ENCODE measurements around the gene CNN2.

CNN2 gene

DNA sequence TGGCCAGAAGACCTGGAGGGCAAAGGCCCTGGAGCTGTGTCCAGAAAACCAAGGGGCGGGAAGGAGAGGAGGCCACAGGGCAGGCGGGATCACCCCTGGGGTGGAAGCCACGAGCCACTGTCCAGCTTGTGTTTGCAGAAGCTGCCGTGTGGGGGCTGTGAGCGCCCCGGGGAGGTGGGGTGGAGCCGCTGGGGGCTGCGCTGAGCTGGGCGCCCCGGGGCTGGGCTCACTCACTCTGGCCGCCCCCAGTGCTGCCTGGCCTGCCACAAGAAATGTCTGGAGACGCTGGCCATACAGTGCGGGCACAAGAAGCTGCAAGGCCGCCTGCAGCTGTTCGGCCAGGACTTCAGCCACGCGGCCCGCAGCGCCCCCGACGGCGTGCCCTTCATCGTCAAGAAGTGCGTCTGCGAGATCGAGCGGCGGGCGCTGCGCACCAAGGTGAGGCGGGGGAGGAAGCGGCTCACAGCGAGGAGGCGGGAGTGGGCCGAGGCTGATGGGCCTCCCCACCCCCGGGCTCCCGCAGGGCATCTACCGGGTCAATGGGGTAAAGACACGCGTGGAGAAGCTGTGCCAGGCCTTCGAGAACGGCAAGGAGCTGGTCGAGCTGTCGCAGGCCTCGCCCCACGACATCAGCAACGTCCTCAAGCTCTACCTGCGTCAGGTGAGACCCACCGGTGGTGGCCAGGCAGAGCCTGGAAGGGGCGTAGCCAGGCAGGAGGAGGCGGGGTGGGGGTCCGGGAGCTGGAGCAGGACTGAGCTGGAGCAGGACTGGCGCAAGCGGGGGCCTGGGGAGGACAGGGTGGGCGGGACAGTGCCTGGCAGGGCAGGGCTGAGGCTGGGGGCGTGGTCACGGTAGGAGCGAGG, 55.1 kb downstream of the CNN2 start:
- Histone ChIP-seq H2AK5ac (ENCODE audit: low read length) (no peak overlapping the region), H4K5ac (ENCODE audit: low read length) (no peak overlapping the region), H3K36me3 (ENCODE audit: control insufficient read depth, insufficient read depth, low read length) (peaks cover 2% of the 10 kb centered on the region), H3K27ac (ENCODE audit: low read depth, low read length) (no peak overlapping the region), H2BK5ac (ENCODE audit: low read length) (no peak overlapping the region), H3K27me3 (ENCODE audit: insufficient read depth, low read length, poor library complexity) (no peaks in the 10 kb centered on the region), H3K4me3 (ENCODE audit: low read length) (no peak overlapping the region), H3K79me1 (ENCODE audit: low read length) (no peaks in the 10 kb centered on the region), H3K4me1 (ENCODE audit: control insufficient read depth, low read depth, low read length) (no peaks in the 10 kb centered on the region), H3K4me2 (ENCODE audit: low read length) (peak overlapping the region; percentile 46), H3K56ac (ENCODE audit: low read length) (peak overlapping the region; percentile 85), H3K23ac (ENCODE audit: low read length) (no peak overlapping the region), H3K79me2 (ENCODE audit: control insufficient read depth, insufficient read depth, low read length) (no peaks in the 10 kb centered on the region), H2BK120ac (ENCODE audit: low read depth, low read length) (no peak overlapping the region), H4K8ac (ENCODE audit: low read depth, low read length) (no peak overlapping the region), H3K4ac (ENCODE audit: low read depth, low read length) (no peak overlapping the region), H3K18ac (ENCODE audit: low read length) (no peak overlapping the region), H2BK15ac (replicated peaks; ENCODE audit: low read depth) (no peak overlapping the region), H3K9ac (ENCODE audit: low read length) (peak overlapping the region; percentile 55)
- no CpG with 5 or more reads among the region's 58 CpGs for WGBS (ENCODE audit: extremely low coverage, insufficient coverage, low lambda C conversion rate)
- DNase-seq, result peak; percentile 35

DNA sequence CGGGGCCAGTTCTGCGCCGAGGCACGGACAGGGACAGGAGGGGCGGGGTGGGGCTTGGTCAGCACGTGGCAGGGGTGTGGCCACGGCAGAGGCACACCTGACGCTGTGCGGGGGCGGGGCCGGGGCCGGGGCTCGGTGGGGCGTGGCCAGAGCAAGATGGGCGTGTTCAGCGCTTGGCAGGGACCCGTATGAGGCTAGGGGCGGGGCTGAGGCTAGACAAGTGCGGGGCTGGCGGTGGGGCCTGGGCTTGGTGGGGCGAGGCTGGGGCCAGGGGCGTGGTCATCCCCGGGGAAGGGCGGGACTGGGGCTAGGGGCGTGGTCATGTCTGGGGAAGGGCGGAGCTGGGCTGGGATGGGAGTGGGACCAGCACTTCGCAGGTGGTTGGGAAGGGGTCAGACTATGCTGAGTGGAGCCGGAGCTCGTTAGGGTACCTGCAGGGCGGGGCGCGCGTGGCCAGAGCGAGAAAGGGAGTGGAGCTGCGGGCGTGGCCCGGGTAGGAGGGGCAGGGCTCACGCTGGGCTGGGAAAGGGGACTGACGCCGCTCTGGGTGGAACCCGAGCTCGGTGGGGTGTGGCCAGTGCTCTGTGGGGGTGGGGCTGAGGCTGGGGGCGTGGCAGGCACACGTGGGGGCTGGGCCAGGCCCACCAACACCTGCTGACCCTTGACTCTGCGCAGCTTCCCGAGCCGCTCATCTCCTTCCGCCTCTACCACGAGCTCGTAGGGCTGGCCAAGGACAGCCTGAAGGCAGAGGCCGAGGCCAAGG, 55.9 kb downstream of the CNN2 start:
- Histone ChIP-seq H3K4me3 (ENCODE audit: low read length) (no peak overlapping the region), H3K18ac (ENCODE audit: low read length) (no peak overlapping the region), H3K27me3 (ENCODE audit: insufficient read depth, low read length, poor library complexity) (no peaks in the 10 kb centered on the region), H4K8ac (ENCODE audit: low read depth, low read length) (no peak overlapping the region), H2BK15ac (replicated peaks; ENCODE audit: low read depth) (no peak overlapping the region), H3K23ac (ENCODE audit: low read length) (no peak overlapping the region), H3K36me3 (ENCODE audit: control insufficient read depth, insufficient read depth, low read length) (peaks cover 2% of the 10 kb centered on the region), H3K4me1 (ENCODE audit: control insufficient read depth, low read depth, low read length) (no peaks in the 10 kb centered on the region), H3K79me1 (ENCODE audit: low read length) (no peaks in the 10 kb centered on the region), H3K4ac (ENCODE audit: low read depth, low read length) (no peak overlapping the region), H2AK5ac (ENCODE audit: low read length) (no peak overlapping the region), H2BK120ac (ENCODE audit: low read depth, low read length) (no peak overlapping the region), H3K4me2 (ENCODE audit: low read length) (peak overlapping the region; percentile 79), H4K5ac (ENCODE audit: low read length) (no peak overlapping the region), H3K79me2 (ENCODE audit: control insufficient read depth, insufficient read depth, low read length) (no peaks in the 10 kb centered on the region), H3K56ac (ENCODE audit: low read length) (peak overlapping the region; percentile 89), H3K9ac (ENCODE audit: low read length) (peak overlapping the region; percentile 49), H3K27ac (ENCODE audit: low read depth, low read length) (no peak overlapping the region), H2BK5ac (ENCODE audit: low read length) (no peak overlapping the region)
- DNase-seq, result peak; percentile 96
- no CpG with 5 or more reads among the region's 51 CpGs for WGBS (ENCODE audit: extremely low coverage, insufficient coverage, low lambda C conversion rate)

DNA sequence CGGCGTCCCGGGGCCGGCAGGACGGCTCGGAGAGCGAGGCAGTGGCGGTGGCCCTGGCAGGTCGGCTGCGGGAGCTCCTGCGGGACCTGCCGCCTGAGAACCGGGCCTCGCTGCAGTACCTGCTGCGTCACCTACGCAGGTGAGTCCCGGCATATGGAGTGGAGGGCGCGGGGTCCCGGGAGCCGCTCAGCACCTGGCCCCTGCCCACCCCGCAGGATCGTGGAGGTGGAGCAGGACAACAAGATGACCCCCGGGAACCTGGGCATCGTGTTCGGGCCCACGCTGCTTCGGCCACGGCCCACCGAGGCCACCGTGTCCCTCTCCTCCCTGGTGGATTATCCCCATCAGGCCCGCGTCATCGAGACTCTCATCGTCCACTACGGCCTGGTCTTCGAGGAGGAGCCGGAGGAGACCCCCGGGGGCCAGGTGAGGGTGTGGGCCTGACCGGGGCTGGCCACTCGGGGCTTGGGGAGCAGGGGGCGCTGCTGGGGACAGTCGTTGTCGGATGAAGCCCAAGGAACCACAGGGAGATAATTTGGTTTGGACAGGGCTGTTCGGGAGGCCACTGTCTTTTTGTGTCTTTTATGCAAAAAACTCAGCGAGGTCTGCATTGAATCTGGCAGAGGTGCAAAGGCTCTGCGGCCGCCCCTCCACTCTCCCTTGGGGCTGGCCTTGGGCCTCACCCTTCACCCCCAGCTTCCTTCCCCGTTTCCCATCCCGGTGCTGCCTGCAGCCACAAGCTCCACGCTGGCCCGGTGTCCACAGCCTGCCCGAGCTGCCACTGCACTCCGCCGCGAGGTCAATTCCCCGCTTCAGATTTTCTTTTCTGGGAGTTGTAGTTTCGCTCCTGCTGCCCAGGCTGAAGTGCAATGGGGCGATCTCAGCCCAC, 56.8 kb downstream of the CNN2 start:
- no peaks in the 10 kb centered on the region for H3K79me2 ChIP-seq (ENCODE audit: control insufficient read depth, insufficient read depth, low read length)

DNA sequence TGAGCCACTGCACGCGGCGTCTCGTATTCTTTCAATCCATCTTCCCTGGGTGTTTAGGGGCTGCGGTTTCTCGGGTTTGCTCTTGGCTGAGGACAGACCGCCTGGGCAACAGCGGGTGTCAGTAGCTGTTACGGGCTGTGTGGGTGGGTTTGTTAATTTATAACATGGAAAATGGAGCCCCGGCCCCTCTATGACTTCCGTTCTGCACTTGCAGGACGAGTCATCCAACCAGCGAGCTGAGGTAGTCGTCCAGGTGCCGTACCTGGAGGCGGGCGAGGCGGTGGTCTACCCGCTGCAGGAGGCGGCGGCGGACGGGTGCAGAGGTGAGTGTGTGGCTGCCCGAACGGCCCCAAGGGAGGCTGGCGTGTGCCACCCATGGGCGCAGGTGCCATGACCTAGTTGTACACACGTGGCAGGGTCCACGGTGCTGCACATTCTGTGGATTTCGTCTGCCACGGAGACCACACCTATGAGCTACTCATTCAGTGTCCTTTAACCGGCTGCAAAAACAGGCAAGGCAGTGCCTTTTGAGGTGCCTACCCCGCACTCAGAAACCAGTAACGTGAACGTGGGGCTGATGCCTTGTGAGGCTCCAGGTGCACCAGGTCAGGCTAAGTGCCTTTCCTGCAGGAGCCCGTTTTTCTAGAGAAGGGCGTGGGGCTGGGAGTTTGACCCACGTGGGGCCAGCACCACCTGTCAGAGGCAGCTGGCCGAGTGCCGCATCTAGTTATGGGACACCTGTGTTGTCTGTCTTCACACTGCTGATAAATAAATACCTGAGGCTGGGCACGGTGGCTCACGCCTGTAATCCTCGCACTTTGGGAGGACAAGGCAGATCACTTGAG, 57.8 kb downstream of the CNN2 start:
- H3K4me2 ChIP-seq (ENCODE audit: low read length), result no peak overlapping the region
- H2BK15ac ChIP-seq (replicated peaks; ENCODE audit: low read depth), result no peak overlapping the region
- peaks cover 3% of the 10 kb centered on the region for H3K36me3 ChIP-seq (ENCODE audit: control insufficient read depth, insufficient read depth, low read length)
- no peak overlapping the region for H3K4ac ChIP-seq (ENCODE audit: low read depth, low read length)
- H3K4me1 ChIP-seq (ENCODE audit: control insufficient read depth, low read depth, low read length), result no peaks in the 10 kb centered on the region
- no CpG with 5 or more reads among the region's 43 CpGs for WGBS (ENCODE audit: extremely low coverage, insufficient coverage, low lambda C conversion rate)
- H2BK120ac ChIP-seq (ENCODE audit: low read depth, low read length), result no peak overlapping the region
- no peak overlapping the region for H3K27ac ChIP-seq (ENCODE audit: low read depth, low read length)
- H3K4me3 ChIP-seq (ENCODE audit: low read length), result no peak overlapping the region
- H3K9ac ChIP-seq (ENCODE audit: low read length), result no peak overlapping the region
- no peak for DNase-seq
- H2BK5ac ChIP-seq (ENCODE audit: low read length), result no peak overlapping the region
- no peak overlapping the region for H3K18ac ChIP-seq (ENCODE audit: low read length)
- H3K79me1 ChIP-seq (ENCODE audit: low read length), result no peaks in the 10 kb centered on the region
- no peaks in the 10 kb centered on the region for H3K79me2 ChIP-seq (ENCODE audit: control insufficient read depth, insufficient read depth, low read length)
- H2AK5ac ChIP-seq (ENCODE audit: low read length), result no peak overlapping the region
- no peak overlapping the region for H4K8ac ChIP-seq (ENCODE audit: low read depth, low read length)
- H4K5ac ChIP-seq (ENCODE audit: low read length), result no peak overlapping the region
- no peaks in the 10 kb centered on the region for H3K27me3 ChIP-seq (ENCODE audit: insufficient read depth, low read length, poor library complexity)
- H3K56ac ChIP-seq (ENCODE audit: low read length), result no peak overlapping the region
- H3K23ac ChIP-seq (ENCODE audit: low read length), result no peak overlapping the region

More for the DNA sequence above, 56.8 kb downstream of the CNN2 start:
- H3K9ac ChIP-seq (ENCODE audit: low read length), result no peak overlapping the region
- H3K4ac ChIP-seq (ENCODE audit: low read depth, low read length), result no peak overlapping the region
- no peaks in the 10 kb centered on the region for H3K79me1 ChIP-seq (ENCODE audit: low read length)
- no peak overlapping the region for H3K4me3 ChIP-seq (ENCODE audit: low read length)
- H2AK5ac ChIP-seq (ENCODE audit: low read length), result no peak overlapping the region
- no peak overlapping the region for H4K8ac ChIP-seq (ENCODE audit: low read depth, low read length)
- no peak overlapping the region for H2BK5ac ChIP-seq (ENCODE audit: low read length)
- H2BK120ac ChIP-seq (ENCODE audit: low read depth, low read length), result no peak overlapping the region
- H3K56ac ChIP-seq (ENCODE audit: low read length), result no peak overlapping the region
- H2BK15ac ChIP-seq (replicated peaks; ENCODE audit: low read depth), result no peak overlapping the region
- H3K27ac ChIP-seq (ENCODE audit: low read depth, low read length), result no peak overlapping the region
- H3K23ac ChIP-seq (ENCODE audit: low read length), result no peak overlapping the region
- H3K18ac ChIP-seq (ENCODE audit: low read length), result no peak overlapping the region
- peaks cover 3% of the 10 kb centered on the region for H3K36me3 ChIP-seq (ENCODE audit: control insufficient read depth, insufficient read depth, low read length)
- no peak for DNase-seq
- H3K4me2 ChIP-seq (ENCODE audit: low read length), result no peak overlapping the region
- no peaks in the 10 kb centered on the region for H3K4me1 ChIP-seq (ENCODE audit: control insufficient read depth, low read depth, low read length)
- WGBS (ENCODE audit: extremely low coverage, insufficient coverage, low lambda C conversion rate), result no CpG with 5 or more reads among the region's 59 CpGs
- H3K27me3 ChIP-seq (ENCODE audit: insufficient read depth, low read length, poor library complexity), result no peaks in the 10 kb centered on the region
- no peak overlapping the region for H4K5ac ChIP-seq (ENCODE audit: low read length)

DNA sequence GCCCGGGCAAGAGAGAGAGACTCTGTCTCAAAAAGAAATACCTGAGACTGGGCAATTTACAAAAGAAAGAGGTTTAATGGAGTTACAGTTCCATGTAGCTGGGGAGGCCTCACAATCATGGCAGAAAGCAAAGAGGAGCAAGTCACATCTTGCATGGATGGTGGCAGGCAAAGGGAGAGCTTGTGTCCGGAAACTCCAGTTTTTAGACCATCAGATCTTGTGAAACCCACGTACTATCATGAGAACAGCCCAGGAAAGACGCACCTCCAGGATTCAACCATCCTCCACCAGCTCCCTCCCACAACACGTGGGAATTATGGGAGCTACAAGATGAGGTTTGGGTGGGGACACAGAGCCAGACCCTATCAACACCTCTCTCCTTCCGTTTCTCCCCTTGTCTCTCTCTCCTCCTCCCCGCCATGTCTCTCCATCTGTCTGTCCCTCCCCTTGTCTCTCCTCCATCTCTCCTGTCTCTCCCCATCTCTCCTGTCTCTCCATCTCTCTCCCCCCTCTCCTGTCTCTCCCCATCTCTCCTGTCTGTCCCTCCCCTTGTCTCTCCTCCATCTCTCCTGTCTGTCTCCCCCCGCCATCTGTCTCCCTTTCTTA, 58.7 kb downstream of the CNN2 start:
- Histone ChIP-seq H3K9ac (ENCODE audit: low read length) (no peak overlapping the region), H3K4ac (ENCODE audit: low read depth, low read length) (no peak overlapping the region), H2BK15ac (replicated peaks; ENCODE audit: low read depth) (no peak overlapping the region), H3K4me2 (ENCODE audit: low read length) (no peak overlapping the region), H2BK5ac (ENCODE audit: low read length) (no peak overlapping the region), H3K36me3 (ENCODE audit: control insufficient read depth, insufficient read depth, low read length) (peaks cover 3% of the 10 kb centered on the region), H3K27ac (ENCODE audit: low read depth, low read length) (no peak overlapping the region), H3K79me2 (ENCODE audit: control insufficient read depth, insufficient read depth, low read length) (no peaks in the 10 kb centered on the region), H3K23ac (ENCODE audit: low read length) (no peak overlapping the region), H3K18ac (ENCODE audit: low read length) (no peak overlapping the region), H3K4me1 (ENCODE audit: control insufficient read depth, low read depth, low read length) (no peaks in the 10 kb centered on the region), H3K4me3 (ENCODE audit: low read length) (no peak overlapping the region), H2AK5ac (ENCODE audit: low read length) (no peak overlapping the region), H3K56ac (ENCODE audit: low read length) (no peak overlapping the region), H4K5ac (ENCODE audit: low read length) (no peak overlapping the region), H4K8ac (ENCODE audit: low read depth, low read length) (no peak overlapping the region), H3K79me1 (ENCODE audit: low read length) (no peaks in the 10 kb centered on the region), H2BK120ac (ENCODE audit: low read depth, low read length) (no peak overlapping the region), H3K27me3 (ENCODE audit: insufficient read depth, low read length, poor library complexity) (no peaks in the 10 kb centered on the region)
- no CpG with 5 or more reads among the region's 8 CpGs for WGBS (ENCODE audit: extremely low coverage, insufficient coverage, low lambda C conversion rate)
- no peak for DNase-seq
